ES-I3 (cell line): ENCODE measurements around the gene KCNK10.

Experiments
- H3K36me3 ChIP-seq: 2 replicates; pipeline ENCODE4 v1.6.1; 2013; ENCODE audit warnings: mild to moderate bottlenecking, low read length, control low read depth, moderate library complexity; ENCODE audit not compliant: insufficient read depth
- H3K4me1 ChIP-seq: 2 replicates; pipeline ENCODE4 v1.6.1; 2013; ENCODE audit warnings: mild to moderate bottlenecking, control low read depth, low read length; ENCODE audit not compliant: insufficient read depth
- H3K9ac ChIP-seq: 2 replicates; pipeline ENCODE4 v1.6.1; 2013; ENCODE audit warnings: low read depth, mild to moderate bottlenecking, low read length, moderate library complexity
- H3K9me3 ChIP-seq: 2 replicates; pipeline ENCODE4 v1.6.1; 2013; ENCODE audit warnings: mild to moderate bottlenecking, low read length, moderate library complexity; ENCODE audit not compliant: control insufficient read depth, insufficient read depth

The KCNK10 gene

DNA sequence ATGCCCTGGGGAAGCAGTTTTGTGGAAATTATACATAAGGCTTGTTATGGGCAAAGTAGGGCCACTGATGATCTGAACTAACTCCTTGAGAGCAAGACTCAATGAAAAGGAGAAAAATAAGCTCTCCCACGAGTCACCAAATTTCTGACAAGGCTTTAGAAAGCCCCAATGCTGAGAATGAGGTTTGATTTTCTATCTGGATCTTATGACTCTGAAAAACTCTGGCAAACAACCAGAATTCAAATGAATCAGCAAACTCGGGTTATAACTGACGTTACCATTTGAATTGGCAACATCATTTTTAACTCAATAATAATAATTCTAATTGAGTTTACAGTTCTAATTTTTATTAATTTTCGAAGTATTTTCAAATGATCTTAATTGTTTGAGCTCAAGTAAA lies 79.1 kb downstream of the KCNK10 start:
- Histone ChIP-seq H3K36me3 (no peaks in the 10 kb centered on the region), H3K4me1 (no peaks in the 10 kb centered on the region), H3K9ac (no peak overlapping the region), H3K9me3 (peaks cover 2% of the 10 kb centered on the region)

DNA sequence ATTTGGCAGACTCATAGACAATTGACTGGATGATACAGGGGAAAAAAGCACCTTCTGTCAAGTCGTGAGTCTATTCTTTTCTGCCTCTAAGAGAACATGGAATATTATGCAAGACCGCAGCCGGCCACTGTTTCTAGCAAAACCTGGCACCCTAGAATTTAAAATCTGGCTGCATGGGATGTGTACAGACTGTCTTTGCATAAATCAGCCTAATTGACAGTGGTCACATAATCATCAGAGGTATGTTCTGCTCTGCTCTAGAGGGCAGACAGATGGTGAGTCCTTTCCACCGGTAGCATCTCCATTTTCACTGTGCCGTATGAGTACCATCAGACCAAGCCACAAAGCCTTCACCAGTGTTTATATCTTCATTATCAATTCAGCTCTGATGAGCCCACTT lies 80.6 kb downstream of the KCNK10 start:
- Histone ChIP-seq H3K4me1 (no peaks in the 10 kb centered on the region), H3K9ac (no peak overlapping the region), H3K36me3 (no peaks in the 10 kb centered on the region), H3K9me3 (peaks cover 2% of the 10 kb centered on the region)

DNA sequence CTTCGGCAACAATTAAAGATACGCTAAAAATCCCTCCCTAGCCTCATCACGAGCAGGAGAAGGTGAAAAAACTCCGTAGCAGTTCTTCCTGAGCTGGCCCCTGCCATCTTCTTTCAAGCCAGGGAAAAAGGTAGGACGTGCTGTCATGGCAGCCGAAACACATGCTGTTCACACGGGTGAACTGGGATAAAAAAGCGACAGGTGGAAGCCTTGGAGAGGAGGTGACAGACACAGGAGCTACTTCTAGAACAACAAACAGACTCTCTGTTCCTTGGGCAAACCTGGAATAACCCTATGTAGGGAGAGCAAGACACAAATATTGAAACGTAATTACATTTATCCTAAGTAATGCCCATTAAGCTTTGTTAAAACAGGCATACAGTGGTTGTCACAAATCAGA lies 81.3 kb downstream of the KCNK10 start:
- Histone ChIP-seq H3K9me3 (peaks cover 2% of the 10 kb centered on the region), H3K9ac (no peak overlapping the region), H3K36me3 (no peaks in the 10 kb centered on the region), H3K4me1 (no peaks in the 10 kb centered on the region)

DNA sequence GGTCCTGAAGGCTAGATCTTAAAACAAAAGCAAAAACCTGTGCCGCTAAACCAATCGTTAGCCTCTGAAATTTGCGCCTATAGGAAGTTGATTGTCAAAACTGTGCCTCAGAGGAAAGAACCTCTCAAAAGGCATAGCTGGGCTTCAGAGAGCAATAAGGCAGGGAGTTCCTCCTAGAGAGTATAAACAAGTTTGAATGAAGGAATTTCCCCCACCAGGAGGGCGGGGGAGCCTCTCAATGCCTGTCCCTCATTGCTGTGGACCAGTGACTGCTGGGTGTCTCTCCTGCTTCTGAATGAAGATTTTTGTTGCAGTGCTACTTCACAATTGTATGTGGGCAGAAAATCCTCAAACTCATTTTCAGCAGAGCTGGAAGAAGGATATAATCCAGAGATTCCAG lies 88.6 kb downstream of the KCNK10 start:
- Histone ChIP-seq H3K4me1 (no peaks in the 10 kb centered on the region), H3K9me3 (no peaks in the 10 kb centered on the region), H3K36me3 (no peaks in the 10 kb centered on the region), H3K9ac (no peak overlapping the region)

DNA sequence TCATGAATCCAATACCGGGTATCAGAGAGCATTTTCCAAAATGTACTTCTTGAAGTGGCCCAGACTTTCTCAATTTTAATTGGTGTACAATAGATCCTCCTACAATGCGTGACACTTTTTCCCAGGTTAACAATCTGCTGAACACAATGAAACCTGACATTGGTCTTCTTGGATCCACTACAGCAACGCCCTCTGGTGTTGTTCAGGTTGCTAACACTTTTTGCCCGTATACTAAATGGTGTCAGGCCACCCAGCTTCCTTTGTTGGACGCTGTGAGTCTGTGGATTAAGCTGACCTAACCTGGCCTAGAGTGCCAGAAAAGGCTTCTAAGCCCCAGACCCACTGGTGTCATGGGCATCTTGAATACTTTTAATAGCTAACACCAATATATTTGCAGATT lies 89.2 kb downstream of the KCNK10 start:
- Histone ChIP-seq H3K9ac (no peak overlapping the region), H3K36me3 (no peaks in the 10 kb centered on the region), H3K4me1 (no peaks in the 10 kb centered on the region), H3K9me3 (no peaks in the 10 kb centered on the region)

DNA sequence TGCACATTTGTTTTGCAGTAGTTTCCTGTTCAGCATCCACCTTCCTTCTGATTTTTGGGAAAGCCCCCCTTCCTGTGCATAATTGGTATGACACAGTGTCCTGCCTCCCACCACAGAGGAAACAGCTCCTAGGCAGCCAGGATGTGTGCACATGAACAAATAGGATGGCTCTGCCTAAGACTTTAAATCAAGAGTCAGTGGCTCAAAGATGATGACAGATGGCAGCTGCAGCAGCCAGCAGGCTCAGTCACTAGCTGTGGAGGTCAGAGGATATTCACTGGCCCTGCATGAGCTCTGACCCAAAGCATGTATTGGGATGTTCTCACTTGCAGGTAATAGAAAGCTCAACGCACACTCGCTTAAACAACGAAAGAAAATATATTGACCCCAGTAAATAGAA lies 90.3 kb downstream of the KCNK10 start:
- no peaks in the 10 kb centered on the region for H3K9me3 ChIP-seq
- H3K4me1 ChIP-seq: no peaks in the 10 kb centered on the region
- no peaks in the 10 kb centered on the region for H3K36me3 ChIP-seq
- H3K9ac ChIP-seq: no peak overlapping the region

DNA sequence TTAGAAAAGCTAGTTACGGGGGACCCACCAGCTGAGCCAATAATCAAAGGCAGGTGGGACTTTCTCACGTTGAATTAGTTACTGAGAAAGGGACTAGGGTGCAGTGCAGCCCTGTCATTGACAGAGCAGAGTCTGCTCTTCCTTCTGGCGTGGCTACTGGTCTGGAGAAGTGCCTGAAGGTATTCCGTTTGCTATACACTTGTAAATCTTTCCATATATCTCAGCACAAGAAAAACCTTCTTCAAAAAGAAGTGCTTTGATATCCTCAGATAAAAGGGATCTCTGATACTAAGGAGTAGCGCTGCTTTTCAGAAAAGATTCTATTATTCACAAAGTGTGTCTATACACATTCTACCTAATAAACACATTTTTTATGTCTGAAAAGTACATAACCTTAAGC lies 91.5 kb downstream of the KCNK10 start:
- no peaks in the 10 kb centered on the region for H3K9me3 ChIP-seq
- H3K4me1 ChIP-seq: no peaks in the 10 kb centered on the region
- no peaks in the 10 kb centered on the region for H3K36me3 ChIP-seq
- H3K9ac ChIP-seq: no peak overlapping the region

DNA sequence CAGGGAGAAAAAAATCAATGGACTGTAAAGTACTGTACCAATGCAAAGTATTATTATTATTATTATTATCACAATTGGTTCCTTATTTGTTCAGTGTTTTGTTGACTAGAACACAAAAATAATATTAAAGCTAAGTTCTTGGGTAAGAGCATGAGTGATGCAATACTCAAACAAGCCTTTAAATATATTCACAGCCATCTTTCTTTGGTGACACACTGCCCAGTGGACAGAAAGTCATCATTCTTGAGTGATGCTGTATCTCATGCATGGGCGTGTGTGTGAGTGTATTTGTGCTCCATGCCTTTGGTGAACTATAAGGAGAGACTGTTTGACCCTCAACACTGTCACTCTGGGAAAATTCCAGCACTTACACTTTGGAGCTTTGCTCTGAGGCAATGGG lies 93.6 kb downstream of the KCNK10 start:
- no peaks in the 10 kb centered on the region for H3K9me3 ChIP-seq
- no peak overlapping the region for H3K9ac ChIP-seq
- no peaks in the 10 kb centered on the region for H3K36me3 ChIP-seq
- H3K4me1 ChIP-seq: no peaks in the 10 kb centered on the region

DNA sequence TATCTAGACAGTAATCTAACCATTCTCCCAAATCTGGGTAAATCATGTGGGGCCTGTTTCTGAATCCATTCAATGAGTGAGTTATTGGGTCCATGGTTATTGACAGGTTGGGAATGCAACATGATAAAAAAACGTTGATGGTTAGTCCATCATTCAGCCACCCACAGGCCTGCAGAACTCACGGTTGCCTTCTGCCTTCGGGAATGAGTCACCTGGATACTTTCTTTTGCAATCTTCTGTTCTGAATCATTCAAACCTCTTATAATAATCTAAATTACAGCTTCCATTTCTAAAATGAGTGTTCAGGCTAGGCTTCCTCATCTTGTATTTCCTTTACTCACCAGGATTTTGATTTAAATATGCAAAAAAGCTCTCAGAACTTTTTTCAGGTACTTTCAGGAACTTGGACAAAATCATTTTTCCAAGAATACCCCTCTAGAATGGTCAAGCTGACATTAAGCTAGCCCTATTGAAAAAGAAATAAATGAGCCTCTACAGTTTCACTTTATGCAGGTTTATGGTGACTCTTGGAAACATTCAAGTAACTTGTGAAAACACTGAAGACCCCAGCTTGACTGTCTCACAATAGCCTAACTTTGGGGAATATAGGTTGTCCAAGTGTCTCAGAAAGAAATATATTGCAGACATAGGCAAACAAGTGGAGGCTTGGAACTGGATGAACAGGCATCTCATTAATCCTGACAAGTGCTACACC lies 94.4 kb downstream of the KCNK10 start:
- Histone ChIP-seq H3K9me3 (no peaks in the 10 kb centered on the region), H3K4me1 (no peaks in the 10 kb centered on the region), H3K9ac (no peak overlapping the region), H3K36me3 (no peaks in the 10 kb centered on the region)

DNA sequence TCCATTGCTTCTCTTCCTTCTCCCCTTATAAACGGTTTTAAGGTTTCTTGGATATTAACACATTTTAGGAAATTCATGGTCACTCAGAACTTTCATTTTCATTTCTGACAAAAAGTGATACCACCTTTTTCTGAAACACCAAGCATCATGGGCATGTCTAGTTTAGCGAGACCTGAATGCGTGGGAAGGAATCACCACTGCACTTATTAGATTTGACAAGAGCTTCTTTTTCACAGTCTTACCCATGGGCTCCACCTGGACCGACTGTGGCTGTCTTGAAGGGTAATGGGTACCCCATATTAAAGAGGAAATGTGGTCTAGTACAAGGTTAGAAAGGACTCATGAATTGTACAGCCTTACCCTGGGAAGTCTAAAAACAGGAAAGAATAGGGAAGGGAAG lies 95.4 kb downstream of the KCNK10 start:
- Histone ChIP-seq H3K36me3 (no peaks in the 10 kb centered on the region), H3K4me1 (no peaks in the 10 kb centered on the region)

DNA sequence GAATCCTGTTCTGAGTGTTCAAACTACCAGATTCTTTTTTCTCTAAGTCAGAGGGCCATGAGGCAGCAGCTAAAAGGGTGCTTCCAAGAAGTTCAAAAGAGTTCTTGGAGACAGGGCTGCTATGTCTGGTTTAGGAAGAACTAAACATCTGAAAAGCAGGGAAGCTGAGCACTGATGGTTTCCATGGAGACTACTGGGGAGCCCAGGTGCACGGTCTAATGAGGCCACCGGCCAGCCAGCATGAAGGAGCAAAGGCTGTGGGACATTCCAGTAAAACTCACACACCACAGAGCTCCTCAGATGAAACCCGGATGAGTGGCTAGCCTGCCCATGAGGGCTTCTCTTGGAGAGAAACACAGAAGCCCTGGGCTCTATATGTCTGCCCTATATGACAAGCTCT lies 97.3 kb downstream of the KCNK10 start:
- H3K4me1 ChIP-seq: no peaks in the 10 kb centered on the region
- no peak overlapping the region for H3K9ac ChIP-seq
- H3K36me3 ChIP-seq: no peaks in the 10 kb centered on the region
- no peaks in the 10 kb centered on the region for H3K9me3 ChIP-seq

More for the DNA sequence above, 95.4 kb downstream of the KCNK10 start:
- H3K9me3 ChIP-seq: no peaks in the 10 kb centered on the region
- no peak overlapping the region for H3K9ac ChIP-seq

DNA sequence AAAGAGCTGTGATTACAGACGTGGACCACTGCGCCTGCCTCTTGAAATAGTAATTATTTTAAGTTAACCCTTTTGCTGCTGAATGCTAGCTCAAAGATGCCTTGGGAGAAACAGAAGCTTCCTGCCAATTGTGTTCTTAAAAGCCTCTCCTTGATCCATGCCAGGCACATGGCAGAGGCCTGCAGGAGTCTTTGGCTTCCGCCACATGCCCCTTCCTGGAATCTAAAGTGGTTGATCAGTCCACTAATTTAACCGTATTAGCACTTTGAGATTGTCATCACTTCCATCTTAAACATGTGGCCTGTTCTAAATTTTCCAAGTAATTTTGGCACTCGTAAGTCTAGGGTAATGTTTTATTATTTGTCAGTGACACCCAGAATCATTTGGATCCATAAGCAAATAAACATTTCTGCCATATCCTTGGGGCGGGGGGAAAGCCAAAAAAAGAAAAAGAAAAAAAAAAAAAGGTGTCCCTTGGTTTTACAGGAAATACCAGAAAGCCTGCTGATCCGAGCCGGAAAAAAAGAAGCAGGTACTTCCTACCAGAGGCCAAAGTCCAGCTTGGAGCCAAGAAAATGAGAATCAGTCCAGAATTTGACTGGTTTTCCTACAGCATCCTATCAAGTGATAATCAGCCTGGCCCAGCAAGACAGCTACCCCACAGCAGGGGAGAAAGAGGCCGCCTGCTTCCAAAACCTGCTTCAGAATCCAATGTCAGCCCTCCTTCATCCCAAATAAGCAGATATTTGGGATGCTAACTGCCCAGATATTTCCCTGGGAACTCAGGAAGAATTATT lies 104.8 kb downstream of the KCNK10 start:
- Histone ChIP-seq H3K9me3 (no peaks in the 10 kb centered on the region), H3K9ac (no peak overlapping the region), H3K4me1 (no peaks in the 10 kb centered on the region), H3K36me3 (no peaks in the 10 kb centered on the region)

DNA sequence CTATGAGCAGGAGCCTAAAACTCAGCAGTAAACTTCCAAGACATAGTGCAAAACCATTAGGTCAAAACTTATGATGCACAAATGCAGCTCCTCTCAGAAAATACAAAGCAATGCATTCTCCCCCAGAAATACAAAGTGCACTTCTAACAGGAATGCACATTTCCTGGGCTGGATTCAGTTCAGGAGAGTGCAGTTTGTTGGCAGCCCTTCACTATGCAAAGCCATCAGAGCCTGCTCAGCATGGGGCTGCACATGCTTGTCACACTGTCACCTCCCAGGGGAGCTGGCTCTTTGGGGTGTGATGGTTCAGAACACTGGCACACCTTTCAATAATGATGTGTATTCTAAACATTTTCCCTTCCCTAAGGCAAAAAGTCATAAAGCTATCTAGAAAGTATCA lies 110.4 kb downstream of the KCNK10 start:
- no peaks in the 10 kb centered on the region for H3K36me3 ChIP-seq
- no peaks in the 10 kb centered on the region for H3K4me1 ChIP-seq
- H3K9ac ChIP-seq: no peak overlapping the region
- no peaks in the 10 kb centered on the region for H3K9me3 ChIP-seq

DNA sequence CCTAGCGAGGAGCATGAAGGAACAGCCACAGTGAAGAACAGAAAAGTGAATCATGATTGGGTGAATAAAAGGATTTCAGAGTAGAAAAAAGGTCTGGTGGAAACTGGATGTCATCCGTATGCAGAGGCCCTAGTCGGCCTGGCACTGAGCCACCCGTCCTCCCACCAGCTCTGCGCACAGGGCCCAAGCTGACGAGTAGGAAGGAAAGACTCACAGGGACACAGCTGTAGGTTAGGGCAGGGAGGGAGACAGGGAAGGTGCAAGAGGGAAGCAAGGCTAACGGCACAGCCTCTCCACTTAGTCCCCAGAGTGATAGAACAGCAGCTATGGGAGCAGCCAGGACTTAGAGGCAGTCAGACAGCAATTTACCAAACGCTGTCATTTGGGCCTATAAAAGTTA lies 112.6 kb downstream of the KCNK10 start:
- H3K9ac ChIP-seq: no peak overlapping the region
- no peaks in the 10 kb centered on the region for H3K36me3 ChIP-seq
- no peaks in the 10 kb centered on the region for H3K9me3 ChIP-seq
- H3K4me1 ChIP-seq: no peaks in the 10 kb centered on the region

DNA sequence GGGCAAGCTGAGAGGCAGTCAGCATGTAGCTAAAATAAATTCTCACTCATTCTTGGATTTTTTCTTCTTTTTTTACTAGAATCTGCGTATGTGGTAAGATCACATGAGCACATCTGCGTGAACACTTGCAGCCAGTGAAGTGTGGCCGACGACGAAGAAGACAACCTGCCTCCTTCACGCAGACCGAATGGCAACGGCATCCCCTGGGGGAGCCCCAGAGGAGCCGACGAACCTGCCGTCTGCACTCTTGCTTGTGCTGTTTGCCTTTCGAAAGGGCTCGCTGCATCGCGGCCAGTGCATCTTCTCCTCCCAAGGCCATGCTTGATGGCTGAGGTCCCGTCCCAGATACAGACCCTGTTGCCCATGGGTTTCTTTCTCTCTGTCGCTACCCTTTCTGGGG lies 113.8 kb downstream of the KCNK10 start:
- Histone ChIP-seq H3K36me3 (no peaks in the 10 kb centered on the region), H3K9me3 (no peaks in the 10 kb centered on the region), H3K9ac (no peak overlapping the region), H3K4me1 (no peaks in the 10 kb centered on the region)
